SU-DHL-6 (cell line): ENCODE results near the gene MYL9.

Experiments used
- H2AFZ ChIP-seq: fragments of 200-600 bp; sonication (generic); 2 replicates; pipeline ENCODE4 v1.6.1; 2014; ENCODE audit warnings: low read depth, mild to moderate bottlenecking, moderate library complexity, mixed read lengths, antibody characterized with exemption, low read length; ENCODE audit not compliant: severe bottlenecking
- H3F3A ChIP-seq: fragments of 200-600 bp; shearing (Covaris generic); 2 replicates; pipeline ENCODE4 v1.6.0; 2016; ENCODE audit warnings: antibody characterized with exemption, mild to moderate bottlenecking; ENCODE audit not compliant: insufficient read depth
- H3K27ac ChIP-seq: fragments of 200-600 bp; sonication (generic); 2 replicates; pipeline ENCODE4 v1.5.1; 2016; ENCODE audit warnings: low read depth, mild to moderate bottlenecking, low read length, moderate library complexity, mixed read lengths
- H3K27me3 ChIP-seq: fragments of 200-600 bp; sonication (generic), shearing (Covaris generic); 2 replicates; pipeline ENCODE4 v1.6.0; 2014; ENCODE audit warnings: mild to moderate bottlenecking, low read length
- H3K36me3 ChIP-seq: fragments of 200-600 bp; sonication (generic); 2 replicates; pipeline ENCODE4 v1.6.1; 2014; ENCODE audit warnings: mild to moderate bottlenecking, low read length, mixed read lengths
- H3K4me2 ChIP-seq: fragments of 300-600, 200-600 bp; shearing (Covaris generic), sonication (generic); 2 replicates; pipeline ENCODE4 v1.6.0; 2014; ENCODE audit warnings: low read length, low read depth, mild to moderate bottlenecking; ENCODE audit not compliant: poor library complexity, severe bottlenecking
- H3K4me3 ChIP-seq: fragments of 200-600 bp; sonication (generic); 2 replicates; pipeline ENCODE4 v1.5.1; 2014; ENCODE audit warnings: antibody characterized with exemption, low read length, mild to moderate bottlenecking, mixed read lengths; ENCODE audit not compliant: insufficient read depth, poor library complexity, severe bottlenecking
- H3K79me2 ChIP-seq: fragments of 200-600 bp; sonication (generic); 2 replicates; pipeline ENCODE4 v1.6.1; 2014; ENCODE audit warnings: mild to moderate bottlenecking, low read length, moderate library complexity; ENCODE audit not compliant: insufficient read depth
- H3K9ac ChIP-seq: fragments of 200-600 bp; sonication (generic); 2 replicates; pipeline ENCODE4 v1.7.0; 2014; ENCODE audit warnings: mild to moderate bottlenecking, low read length
- H3K9me2 ChIP-seq: fragments of 200-600 bp; sonication (generic); replicated peaks from 2 replicates; pipeline ENCODE4 v1.6.1; 2014; ENCODE audit warnings: low read length; ENCODE audit not compliant: insufficient read depth
- H3K9me3 ChIP-seq: fragments of 200-600 bp; sonication (generic); 2 replicates; pipeline ENCODE4 v1.6.1; 2014; ENCODE audit warnings: low read length, mixed read lengths; ENCODE audit not compliant: insufficient read depth
- H4K20me1 ChIP-seq: fragments of 200-600 bp; sonication (generic); 2 replicates; pipeline ENCODE4 v1.6.1; 2014; ENCODE audit warnings: low read depth, mild to moderate bottlenecking, antibody characterized with exemption, low read length, moderate library complexity, mixed read lengths
- EZH2phosphoT487 ChIP-seq: fragments of 200-600 bp; sonication (generic), shearing (Covaris generic); conservative IDR thresholded peaks from 2 replicates; pipeline ENCODE4 v1.6.1; 2018; ENCODE audit warnings: mild to moderate bottlenecking, antibody characterized with exemption, low read length, moderate library complexity, mixed read lengths
- TF ChIP-seq, protein P1 (sequence below): fragments of 200-600 bp; sonication (generic); IDR thresholded peaks from one replicate; pipeline ENCODE4 v1.5.1; 2017; ENCODE audit warnings: antibody characterized with exemption, mild to moderate bottlenecking, low read length, moderate library complexity; ENCODE audit not compliant: insufficient read depth, poor library complexity, severe bottlenecking

MYL9 gene

DNA sequence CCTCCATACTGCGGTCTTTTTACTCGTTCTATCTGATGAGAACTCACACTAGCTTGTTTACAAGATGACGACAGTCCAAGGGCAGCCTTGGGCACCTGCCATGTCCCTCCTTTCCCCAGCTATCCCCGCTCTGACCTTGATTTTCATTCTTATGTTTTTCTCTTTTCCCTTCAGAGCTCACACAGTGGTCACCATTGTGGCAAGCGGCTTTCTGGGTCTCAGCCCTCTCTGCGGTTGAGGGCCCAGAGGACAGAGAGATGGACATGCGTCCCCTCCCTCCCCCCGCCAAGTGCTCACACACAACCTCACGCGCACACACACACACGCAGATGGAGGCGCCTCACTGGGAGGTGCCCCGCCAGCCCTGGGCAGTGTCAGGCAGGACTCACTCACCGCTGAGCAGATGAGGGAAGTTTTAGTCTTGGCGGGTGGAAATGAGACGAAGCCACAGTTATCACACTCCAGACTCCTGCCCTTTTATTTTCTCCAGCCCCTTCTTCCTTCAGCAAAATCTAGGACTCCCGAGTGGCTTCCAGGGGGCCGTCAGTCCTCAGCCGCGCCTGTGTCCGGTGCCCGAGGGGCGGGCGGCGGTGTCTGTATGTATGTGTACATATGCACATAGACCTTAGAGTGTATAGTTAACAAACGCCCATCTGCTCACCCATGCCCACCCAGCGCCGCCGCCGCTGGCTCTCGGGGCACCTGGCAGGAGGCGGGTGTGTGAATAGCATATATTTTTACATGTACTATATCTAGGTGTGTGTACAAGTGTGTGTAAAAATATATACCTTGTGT lies 13.8 kb upstream of the MYL9 start:
- no peaks in the 10 kb centered on the region for H3K36me3 ChIP-seq
- H3K79me2 ChIP-seq = no peaks in the 10 kb centered on the region

DNA sequence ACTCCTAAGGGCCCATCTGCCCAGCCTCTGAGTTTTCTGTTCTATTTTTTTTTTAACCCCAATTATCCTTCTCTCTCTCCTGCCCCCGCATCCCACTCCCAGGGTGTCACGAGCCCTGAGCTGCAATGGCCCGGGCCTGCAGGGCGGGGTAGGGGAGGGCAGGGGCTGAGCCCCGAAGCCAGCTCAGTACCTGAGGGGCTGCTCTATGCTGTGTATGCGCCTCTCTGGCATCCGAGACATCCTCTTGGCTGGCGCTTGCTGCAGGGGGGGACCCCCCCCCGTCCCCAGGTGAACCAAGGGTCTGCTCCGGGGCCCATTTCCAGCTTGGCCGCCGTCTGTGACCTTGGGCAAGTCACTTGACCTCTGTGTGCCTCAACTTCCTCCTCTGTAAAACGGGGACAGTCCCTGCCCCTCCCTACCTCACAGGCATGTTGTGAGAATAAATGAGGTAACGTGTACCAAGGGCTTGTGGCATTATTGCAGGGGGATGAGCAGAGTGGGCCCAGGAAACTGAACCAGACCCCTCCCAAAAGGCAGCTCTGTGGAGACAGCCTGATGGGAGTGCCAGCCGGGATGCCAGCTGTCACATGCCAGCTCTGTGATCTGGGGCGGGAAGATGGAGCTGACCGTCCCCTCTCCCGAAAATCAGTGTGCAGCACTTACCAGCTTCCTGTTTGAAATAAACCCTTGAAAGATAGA lies 13.0 kb upstream of the MYL9 start:
- no peaks in the 10 kb centered on the region for H3K9me3 ChIP-seq
- no peaks in the 10 kb centered on the region for H4K20me1 ChIP-seq
- H3K9ac ChIP-seq = no peak overlapping the region
- no peaks in the 10 kb centered on the region for H3K79me2 ChIP-seq
- TF ChIP-seq EZH2phosphoT487 = no peak
- TF ChIP-seq, protein P1, sequence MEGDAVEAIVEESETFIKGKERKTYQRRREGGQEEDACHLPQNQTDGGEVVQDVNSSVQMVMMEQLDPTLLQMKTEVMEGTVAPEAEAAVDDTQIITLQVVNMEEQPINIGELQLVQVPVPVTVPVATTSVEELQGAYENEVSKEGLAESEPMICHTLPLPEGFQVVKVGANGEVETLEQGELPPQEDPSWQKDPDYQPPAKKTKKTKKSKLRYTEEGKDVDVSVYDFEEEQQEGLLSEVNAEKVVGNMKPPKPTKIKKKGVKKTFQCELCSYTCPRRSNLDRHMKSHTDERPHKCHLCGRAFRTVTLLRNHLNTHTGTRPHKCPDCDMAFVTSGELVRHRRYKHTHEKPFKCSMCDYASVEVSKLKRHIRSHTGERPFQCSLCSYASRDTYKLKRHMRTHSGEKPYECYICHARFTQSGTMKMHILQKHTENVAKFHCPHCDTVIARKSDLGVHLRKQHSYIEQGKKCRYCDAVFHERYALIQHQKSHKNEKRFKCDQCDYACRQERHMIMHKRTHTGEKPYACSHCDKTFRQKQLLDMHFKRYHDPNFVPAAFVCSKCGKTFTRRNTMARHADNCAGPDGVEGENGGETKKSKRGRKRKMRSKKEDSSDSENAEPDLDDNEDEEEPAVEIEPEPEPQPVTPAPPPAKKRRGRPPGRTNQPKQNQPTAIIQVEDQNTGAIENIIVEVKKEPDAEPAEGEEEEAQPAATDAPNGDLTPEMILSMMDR = no peak
- no peak overlapping the region for H3K4me2 ChIP-seq
- H3K4me3 ChIP-seq = no peak overlapping the region
- H3K36me3 ChIP-seq = no peaks in the 10 kb centered on the region
- H3K9me2 ChIP-seq = no peaks in the 10 kb centered on the region
- H3F3A ChIP-seq = no peaks in the 10 kb centered on the region
- no peak overlapping the region for H3K27ac ChIP-seq
- no peaks in the 10 kb centered on the region for H3K27me3 ChIP-seq
- no peak overlapping the region for H2AFZ ChIP-seq

More for the DNA sequence above, 13.8 kb upstream of the MYL9 start:
- Histone ChIP-seq H3K4me3 (no peak overlapping the region), H3K27ac (no peak overlapping the region), H3K9ac (no peak overlapping the region), H3K4me2 (no peak overlapping the region), H3K9me2 (no peaks in the 10 kb centered on the region), H3F3A (no peaks in the 10 kb centered on the region), H3K9me3 (no peaks in the 10 kb centered on the region), H2AFZ (no peak overlapping the region), H3K27me3 (no peaks in the 10 kb centered on the region), H4K20me1 (no peaks in the 10 kb centered on the region)
- TF ChIP-seq, protein P1 = no peak
- TF ChIP-seq EZH2phosphoT487 = no peak

DNA sequence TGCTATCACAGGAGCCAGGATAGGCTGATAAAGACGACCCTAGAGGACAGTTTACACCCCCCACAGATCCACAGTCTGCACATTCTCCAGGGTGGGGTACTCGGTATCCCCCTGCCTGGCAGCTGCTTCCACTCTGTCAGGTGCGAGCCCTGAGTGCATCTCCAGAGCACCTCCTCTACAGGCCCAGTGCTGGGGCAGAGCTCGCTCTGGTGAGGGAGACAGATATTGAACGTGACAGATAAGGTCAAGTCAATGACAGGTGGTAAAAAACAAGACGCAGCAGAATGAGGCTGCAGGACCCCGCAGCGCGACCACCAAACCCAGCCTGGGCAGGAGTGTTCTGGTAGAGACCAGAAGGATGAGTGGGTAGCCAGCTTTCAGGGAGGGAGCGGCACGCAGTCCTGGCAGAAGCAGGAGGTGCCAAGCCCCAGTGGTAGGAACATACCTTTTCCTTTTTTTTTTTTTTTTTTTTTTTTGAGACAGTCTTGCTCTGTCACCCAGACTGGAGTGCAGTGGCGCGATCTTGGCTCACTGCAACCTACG lies 12.4 kb upstream of the MYL9 start:
- no peak for TF ChIP-seq EZH2phosphoT487
- TF ChIP-seq, protein P1 = no peak
- Histone ChIP-seq H3K9ac (no peak overlapping the region), H3K4me2 (no peak overlapping the region), H3K9me3 (no peaks in the 10 kb centered on the region), H2AFZ (no peak overlapping the region), H3K4me3 (no peak overlapping the region), H3F3A (no peaks in the 10 kb centered on the region), H3K27me3 (no peaks in the 10 kb centered on the region), H4K20me1 (no peaks in the 10 kb centered on the region), H3K36me3 (no peaks in the 10 kb centered on the region), H3K79me2 (no peaks in the 10 kb centered on the region), H3K27ac (no peak overlapping the region), H3K9me2 (no peaks in the 10 kb centered on the region)
